ENCODE results near the gene PPARD.

DNA sequence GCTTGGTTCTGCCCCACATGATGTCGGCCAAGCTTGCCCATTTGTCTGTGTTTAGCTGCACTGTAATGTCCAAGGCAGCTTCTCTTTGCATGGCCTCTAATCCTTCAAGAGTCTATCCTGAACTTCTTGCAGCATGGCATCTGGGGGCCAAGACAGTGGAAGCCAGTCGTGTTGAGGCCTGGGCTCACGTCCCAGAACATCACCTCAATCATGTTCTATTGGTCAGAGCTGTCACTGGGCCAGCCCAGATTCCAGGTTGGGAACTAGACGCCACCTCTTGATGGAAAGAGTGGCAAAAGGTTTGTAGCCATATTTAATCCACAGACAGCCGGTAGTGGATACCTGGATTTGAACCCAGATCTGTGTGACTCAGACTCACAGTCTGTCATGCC lies 25.3 kb downstream of the PPARD start:
- TF ChIP-seq, protein P1, sequence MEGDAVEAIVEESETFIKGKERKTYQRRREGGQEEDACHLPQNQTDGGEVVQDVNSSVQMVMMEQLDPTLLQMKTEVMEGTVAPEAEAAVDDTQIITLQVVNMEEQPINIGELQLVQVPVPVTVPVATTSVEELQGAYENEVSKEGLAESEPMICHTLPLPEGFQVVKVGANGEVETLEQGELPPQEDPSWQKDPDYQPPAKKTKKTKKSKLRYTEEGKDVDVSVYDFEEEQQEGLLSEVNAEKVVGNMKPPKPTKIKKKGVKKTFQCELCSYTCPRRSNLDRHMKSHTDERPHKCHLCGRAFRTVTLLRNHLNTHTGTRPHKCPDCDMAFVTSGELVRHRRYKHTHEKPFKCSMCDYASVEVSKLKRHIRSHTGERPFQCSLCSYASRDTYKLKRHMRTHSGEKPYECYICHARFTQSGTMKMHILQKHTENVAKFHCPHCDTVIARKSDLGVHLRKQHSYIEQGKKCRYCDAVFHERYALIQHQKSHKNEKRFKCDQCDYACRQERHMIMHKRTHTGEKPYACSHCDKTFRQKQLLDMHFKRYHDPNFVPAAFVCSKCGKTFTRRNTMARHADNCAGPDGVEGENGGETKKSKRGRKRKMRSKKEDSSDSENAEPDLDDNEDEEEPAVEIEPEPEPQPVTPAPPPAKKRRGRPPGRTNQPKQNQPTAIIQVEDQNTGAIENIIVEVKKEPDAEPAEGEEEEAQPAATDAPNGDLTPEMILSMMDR (IDR thresholded peaks at IDR 0.05; ENCODE audit: poor library complexity) = no peak
- no peak for TF ChIP-seq EZH2 (IDR thresholded peaks at IDR 0.05; ENCODE audit: borderline replicate concordance)
